Kasumi-1 (cell line): ENCODE data around the gene GOLGB1.
"Not testable (repeated sequence)": the region's sequence is repeated elsewhere in the genome, so short reads cannot be mapped to it uniquely, and the experiment has no call there.

Experiments used
- DNase-seq, 2 experiments: peaks; one replicate each; lab custom pipeline; 2025; lab: John Stamatoyannopoulos, UW

The GOLGB1 gene

GRCh38 chr3:121749276-121750086 is at the start of gene GOLGB1:
GOLGB1 (minus strand) TSS chr3:121749741; CDS start chr3:121730971, 18,770 bp downstream.
- DNase-seq, result peak; percentile 100

GRCh38 chr3:121796970-121797369 is 47.4 kb upstream of the GOLGB1 start:
- DNase-seq, result no peak

GRCh38 chr3:121794264-121794983 is 44.9 kb upstream of the GOLGB1 start:
- no peak for DNase-seq

- DNase-seq, result no peak
These were observed 43.5 kb upstream of the GOLGB1 start for GRCh38 chr3:121793078-121793477.

GRCh38 chr3:121786485-121786884 is 36.9 kb upstream of the GOLGB1 start:
- DNase-seq, result no peak

- DNase-seq, result not testable (repeated sequence)
These were observed 33.2 kb upstream of the GOLGB1 start for GRCh38 chr3:121782784-121783183.

- DNase-seq, result no peak
These were observed 32.1 kb upstream of the GOLGB1 start for GRCh38 chr3:121781611-121782010.

- DNase-seq, result not testable (repeated sequence)
These were observed 25.6 kb upstream of the GOLGB1 start for GRCh38 chr3:121775095-121775494.

- DNase-seq, result no peak
These were observed 19.7 kb upstream of the GOLGB1 start for GRCh38 chr3:121769246-121769645.

- DNase-seq, result peak; percentile 20
These were observed 18.9 kb upstream of the GOLGB1 start for GRCh38 chr3:121768452-121768851.

GRCh38 chr3:121759541-121760202 is 10.1 kb upstream of the GOLGB1 start:
- DNase-seq, result no peak

GRCh38 chr3:121758727-121759450 is 9.3 kb upstream of the GOLGB1 start:
- DNase-seq, result no peak

GRCh38 chr3:121757812-121758545 is 8.4 kb upstream of the GOLGB1 start:
- DNase-seq, result no peak

- peak; percentile 7 to 18 for DNase-seq
These were observed 7.7 kb upstream of the GOLGB1 start for GRCh38 chr3:121757087-121757811.

GRCh38 chr3:121752772-121753171 is 3.2 kb upstream of the GOLGB1 start:
- DNase-seq, result no peak

GRCh38 chr3:121752261-121752660 is 2.7 kb upstream of the GOLGB1 start:
- DNase-seq, result no peak

- no peak for DNase-seq
These were observed 510 bp upstream of the GOLGB1 start for GRCh38 chr3:121750087-121750415.

- peak; percentile 48 to 56 for DNase-seq
These were observed 763 bp downstream of the GOLGB1 start for GRCh38 chr3:121748680-121749275.

- DNase-seq, result no peak
These were observed 1.6 kb downstream of the GOLGB1 start for GRCh38 chr3:121747976-121748375.

- not testable (repeated sequence) for DNase-seq
These were observed 6.4 kb downstream of the GOLGB1 start for GRCh38 chr3:121743106-121743505.
